Measurements from ENCODE around the gene ARHGAP18.

GRCh38 chr6:129612440-129612839, 97.5 kb downstream of the ARHGAP18 start:
- no peak for TF ChIP-seq CTCF (IDR thresholded peaks at IDR 0.05; ENCODE audit: insufficient read depth, low read depth, low read length)
- TF ChIP-seq EZH2 (IDR thresholded peaks at IDR 0.05; ENCODE audit: insufficient read depth, low read length) = no peak
